GM18868 (cell line): ENCODE results near the gene IRF7.

Experiments used
- ATAC-seq: cut with Tn5 transposase; IDR thresholded peaks from one replicate; pipeline ENCODE4 v1.9.1; 2021; ENCODE audit warnings: mild to moderate bottlenecking, moderate library complexity; ENCODE audit not compliant: unreplicated experiment

IRF7 gene

DNA sequence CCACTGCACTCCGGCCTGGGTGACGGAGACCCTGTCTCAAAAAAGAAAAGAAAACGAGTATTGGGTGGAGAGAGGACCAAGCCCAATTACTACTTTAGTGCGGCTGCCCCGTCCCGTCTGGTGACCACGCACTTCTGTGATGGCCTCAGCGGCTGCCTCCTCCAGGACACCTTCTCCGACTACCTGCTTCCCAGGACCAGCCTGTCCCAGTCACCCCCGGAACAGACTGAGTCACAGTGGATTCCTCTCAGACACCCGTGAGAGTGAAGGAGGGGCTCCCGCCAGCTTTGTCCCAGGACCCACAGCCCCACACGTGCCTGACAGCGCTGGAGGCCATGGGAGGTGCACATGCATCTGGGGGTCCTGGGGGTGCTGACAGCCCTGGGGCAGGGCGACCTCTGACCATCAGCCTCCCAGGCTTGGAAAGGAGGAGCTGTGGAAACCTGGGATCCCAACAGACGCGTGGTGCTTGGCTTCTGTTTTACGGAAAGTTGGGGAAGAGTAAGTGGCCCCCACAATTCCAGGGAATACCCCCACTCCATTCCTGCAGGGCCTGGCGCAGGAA is 26.1 kb upstream of the IRF7 start:
- no peak for ATAC-seq

DNA sequence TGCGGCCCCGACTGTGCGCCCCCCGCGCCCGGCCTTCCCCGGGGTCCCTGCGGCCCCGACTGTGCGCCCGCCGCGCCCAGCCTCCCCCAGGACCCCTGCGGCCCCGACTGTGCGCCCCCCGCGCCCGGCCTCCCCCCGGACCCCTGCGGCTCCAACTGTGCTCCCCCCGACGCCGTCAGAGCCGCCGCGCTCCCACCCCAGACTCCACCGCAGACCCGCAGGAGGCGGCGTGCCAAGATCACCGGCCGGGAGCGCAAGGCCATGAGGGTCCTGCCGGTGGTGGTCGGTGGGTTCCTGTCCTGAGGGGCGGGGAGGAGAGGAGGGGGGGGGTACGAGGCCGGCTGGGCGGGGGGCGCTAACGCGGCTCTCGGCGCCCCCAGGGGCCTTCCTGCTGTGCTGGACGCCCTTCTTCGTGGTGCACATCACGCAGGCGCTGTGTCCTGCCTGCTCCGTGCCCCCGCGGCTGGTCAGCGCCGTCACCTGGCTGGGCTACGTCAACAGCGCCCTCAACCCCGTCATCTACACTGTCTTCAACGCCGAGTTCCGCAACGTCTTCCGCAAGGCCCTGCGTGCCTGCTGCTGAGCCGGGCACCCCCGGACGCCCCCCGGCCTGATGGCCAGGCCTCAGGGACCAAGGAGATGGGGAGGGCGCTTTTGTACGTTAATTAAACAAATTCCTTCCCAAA is 24.4 kb upstream of the IRF7 start:
- no peak for ATAC-seq

DNA sequence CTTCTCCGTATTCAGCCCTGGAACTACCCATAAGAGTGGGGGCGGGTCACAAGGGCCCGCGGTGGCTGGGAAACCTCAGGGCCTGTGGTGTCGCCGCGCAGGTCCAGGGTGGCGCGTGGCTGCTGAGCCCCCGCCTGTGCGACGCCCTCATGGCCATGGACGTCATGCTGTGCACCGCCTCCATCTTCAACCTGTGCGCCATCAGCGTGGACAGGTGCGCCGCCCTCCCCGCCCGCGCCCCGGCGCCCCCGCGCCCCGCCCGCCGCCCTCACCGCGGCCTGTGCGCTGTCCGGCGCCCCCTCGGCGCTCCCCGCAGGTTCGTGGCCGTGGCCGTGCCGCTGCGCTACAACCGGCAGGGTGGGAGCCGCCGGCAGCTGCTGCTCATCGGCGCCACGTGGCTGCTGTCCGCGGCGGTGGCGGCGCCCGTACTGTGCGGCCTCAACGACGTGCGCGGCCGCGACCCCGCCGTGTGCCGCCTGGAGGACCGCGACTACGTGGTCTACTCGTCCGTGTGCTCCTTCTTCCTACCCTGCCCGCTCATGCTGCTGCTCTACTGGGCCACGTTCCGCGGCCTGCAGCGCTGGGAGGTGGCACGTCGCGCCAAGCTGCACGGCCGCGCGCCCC is 23.7 kb upstream of the IRF7 start:
- ATAC-seq: no peak

DNA sequence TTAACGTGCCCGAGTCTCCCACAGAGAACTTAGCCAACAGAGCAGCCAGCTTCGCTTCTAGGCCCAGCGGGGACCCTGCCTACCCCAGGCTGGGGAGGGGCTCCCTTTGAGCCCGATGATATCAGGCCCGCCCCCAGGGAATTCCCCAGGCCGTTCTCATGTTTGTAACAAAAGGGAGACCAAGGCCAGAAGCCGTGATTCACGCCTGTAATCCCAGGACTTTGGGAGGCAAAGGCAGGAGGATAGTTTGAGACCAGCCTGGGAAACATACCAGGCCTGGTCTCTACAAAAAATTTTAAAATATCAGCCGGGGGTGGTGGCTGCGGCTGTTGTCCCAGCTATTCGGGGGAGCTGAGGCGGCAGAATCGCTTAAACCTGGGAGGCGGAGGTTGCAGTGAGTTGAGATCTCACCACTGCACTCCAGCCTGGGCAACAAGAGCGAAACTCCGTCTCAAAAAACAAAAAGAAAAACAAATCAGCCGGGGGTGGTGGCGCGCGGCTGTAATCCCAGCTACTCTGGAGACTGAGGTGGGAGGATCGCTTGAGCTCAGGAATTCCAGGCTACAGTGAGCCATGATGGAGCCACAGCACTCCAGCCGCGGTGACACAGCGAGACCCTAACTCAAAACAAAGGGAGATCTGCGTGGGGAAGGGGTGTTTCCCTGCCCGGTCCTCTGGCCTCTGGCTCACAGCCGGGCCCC is 23.0 kb upstream of the IRF7 start:
- ATAC-seq: no peak

DNA sequence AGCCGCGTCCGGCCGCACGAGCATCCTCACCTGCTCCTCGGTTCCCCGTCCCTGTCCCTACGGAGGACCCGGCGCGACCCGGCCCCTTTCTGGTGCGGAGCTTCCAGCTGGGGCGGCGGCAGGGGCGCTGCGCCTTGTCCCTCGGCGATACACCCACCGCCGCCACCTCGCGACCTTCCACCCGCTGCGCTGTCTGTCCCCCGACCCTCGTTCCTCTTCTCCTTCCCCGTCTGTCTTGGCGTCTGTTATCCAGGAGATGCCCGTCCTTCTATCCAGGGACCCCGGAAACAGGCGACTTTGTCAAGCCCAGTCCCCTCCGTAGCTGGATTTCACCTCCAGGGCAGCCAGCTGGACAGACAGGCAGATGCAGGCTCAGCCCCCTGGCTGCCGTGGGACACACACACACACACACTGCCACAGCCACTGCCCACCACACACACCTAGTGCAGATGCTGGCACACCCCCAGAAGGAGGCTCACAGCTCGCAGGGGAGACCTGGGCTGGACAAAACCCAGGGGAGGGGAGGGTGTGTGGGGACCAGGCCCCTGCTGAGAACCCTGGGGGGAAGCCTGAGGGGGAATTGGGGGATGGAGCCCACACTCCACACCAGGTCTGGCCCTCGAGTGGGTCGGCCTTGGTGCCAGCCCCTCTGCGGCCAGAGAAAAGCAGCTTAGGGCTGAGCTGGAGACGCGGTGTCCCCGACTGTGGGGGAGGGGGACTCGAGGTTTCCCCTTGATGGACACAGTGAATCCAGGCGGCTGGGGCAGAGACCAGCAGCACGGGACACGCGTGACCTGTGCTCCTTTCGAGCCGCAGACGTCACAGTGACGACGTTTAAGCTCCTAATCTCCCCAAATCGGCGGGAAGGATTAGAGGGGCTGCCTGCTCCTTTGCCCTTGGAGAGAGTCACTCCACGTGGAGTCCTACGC is 22.1 kb upstream of the IRF7 start:
- no peak for ATAC-seq

DNA sequence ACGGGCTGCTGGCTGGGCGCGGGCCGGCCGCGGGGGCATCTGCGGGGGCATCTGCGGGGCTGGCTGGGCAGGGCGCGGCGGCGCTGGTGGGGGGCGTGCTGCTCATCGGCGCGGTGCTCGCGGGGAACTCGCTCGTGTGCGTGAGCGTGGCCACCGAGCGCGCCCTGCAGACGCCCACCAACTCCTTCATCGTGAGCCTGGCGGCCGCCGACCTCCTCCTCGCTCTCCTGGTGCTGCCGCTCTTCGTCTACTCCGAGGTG is 21.5 kb upstream of the IRF7 start:
- ATAC-seq: no peak

DNA sequence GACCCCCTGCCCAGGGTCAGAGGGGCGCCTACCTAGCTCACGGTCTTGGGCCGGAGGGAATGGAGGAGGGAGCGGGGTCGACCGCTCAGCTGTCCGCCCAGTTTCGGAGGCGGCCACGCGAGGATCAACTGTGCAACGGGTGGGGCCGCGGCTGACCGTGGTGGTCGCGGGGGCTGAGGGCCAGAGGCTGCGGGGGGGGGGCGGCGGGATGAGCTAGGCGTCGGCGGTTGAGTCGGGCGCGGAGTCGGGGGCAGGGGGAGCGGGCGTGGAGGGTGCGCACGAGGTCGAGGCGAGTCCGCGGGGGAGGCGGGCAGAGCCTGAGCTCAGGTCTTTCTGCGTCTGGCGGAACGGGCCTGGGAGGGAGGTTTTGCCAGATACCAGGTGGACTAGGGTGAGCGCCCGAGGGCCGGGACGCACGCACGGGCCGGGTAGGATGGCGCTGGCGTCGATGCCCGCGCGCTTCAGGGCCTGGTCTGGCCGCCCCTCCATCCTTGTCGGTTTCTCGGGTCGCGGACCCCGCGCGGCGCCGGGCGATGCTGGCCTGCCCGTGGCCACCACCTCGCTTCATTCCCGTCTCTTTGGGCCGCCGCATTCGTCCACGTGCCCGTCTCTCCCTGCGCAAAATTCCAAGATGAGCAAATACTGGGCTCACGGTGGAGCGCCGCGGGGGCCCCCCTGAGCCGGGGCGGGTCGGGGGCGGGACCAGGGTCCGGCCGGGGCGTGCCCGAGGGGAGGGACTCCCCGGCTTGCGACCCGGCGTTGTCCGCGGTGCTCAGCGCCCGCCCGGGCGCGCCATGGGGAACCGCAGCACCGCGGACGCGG is 21.0 kb upstream of the IRF7 start, which contains the start of gene DRD4:
DRD4 (plus strand) TSS at position 759 of the 822 bp plus-strand sequence; CDS start at position 795, 36 bp downstream.
- ATAC-seq: no peak

DNA sequence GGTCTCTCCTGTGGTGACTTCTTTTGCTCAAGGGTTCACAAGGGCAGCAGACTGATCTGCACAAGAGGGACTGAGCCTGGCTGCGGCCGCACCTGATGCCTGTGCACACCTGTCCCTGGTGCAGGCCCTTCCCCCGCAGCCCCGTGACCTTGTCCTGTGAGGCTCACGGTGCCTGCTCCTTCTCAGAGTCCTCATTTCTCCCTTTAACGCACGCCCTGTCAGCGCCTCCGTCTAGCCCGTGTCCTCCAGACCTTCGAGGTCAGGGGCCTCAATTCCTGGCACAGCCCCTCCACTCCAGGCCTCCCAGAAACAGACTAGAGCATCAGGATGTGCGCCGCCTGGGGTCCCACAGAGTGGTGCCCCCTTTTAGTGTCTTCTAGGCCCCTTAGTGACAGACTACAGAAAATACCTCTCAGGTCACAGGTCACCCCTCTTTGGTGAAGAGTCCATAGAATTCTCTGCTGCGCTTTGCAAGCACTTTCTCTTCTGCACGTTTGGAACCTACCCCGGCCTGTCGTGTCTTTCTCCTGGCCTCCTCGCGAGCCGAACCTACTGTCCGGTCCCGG is 20.3 kb upstream of the IRF7 start:
- no peak for ATAC-seq

DNA sequence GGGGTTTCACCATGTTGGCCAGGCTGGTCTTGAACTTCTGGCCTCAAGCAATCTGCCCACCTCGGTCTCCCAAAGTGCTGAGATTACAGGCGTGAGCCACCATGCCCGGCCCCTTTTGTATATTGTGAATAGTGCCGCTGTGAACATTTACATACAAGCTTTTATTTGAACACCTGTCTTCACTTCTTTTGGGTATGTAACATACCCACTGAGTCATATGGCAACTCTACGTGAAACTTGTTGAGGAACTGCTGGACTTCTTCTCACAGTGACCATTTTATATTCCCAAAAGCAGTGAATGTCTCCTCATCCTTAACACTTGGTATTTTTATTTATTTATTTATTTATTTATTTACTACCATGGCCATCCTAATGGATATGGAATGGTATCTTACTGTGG is 15.1 kb upstream of the IRF7 start:
- ATAC-seq: no peak

DNA sequence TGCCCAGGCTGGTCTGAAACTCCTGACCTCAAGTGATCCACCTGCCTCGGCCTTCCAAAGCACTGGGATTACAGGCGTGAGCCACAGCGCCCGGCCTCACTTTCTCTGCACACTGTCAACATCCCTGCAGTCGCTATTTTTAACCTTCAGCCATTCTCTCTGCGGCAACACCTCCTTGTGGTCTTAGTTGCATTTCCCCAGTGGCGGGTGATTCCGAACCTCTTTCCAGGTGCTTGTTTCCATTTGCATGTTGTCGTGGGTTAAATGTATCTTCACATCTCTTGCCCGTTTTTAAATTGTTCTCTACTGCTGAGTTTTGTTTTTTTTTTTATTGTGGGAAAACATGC is 13.5 kb upstream of the IRF7 start:
- no peak for ATAC-seq

DNA sequence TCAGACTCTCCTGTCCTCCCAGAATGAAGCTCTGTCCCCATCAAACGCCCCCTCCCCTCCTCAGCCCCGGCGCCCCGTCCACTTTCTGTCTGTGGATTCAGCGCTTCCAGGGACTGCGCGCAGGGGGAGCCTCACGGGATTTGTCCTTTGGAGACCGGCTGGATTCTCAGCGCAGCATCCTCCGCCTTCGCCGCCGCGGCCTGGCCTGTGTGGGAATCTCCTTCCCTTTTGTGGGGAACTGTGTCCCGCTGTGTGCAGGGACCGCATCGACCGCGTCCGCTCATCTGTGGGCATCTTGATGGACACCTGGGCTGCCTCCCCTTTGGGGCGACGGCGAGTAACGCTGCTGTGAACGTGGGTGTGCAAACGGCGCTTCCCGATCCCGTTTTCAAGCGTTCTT is 12.3 kb upstream of the IRF7 start:
- ATAC-seq: no peak

DNA sequence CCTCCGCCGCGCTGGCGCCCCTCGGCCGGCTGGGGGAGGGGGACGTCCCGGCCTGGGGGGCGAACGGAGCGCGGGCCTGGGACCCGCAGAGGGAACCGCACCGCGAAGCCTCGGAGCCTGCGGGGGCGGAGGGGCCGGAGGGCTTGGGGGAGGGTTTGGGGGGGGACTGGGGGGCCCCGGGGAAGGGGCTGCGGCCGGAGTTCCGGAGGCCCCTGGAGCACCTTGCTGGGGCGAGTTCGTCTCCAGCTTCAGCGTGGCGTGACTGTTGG is 11.5 kb upstream of the IRF7 start:
- ATAC-seq: no peak

DNA sequence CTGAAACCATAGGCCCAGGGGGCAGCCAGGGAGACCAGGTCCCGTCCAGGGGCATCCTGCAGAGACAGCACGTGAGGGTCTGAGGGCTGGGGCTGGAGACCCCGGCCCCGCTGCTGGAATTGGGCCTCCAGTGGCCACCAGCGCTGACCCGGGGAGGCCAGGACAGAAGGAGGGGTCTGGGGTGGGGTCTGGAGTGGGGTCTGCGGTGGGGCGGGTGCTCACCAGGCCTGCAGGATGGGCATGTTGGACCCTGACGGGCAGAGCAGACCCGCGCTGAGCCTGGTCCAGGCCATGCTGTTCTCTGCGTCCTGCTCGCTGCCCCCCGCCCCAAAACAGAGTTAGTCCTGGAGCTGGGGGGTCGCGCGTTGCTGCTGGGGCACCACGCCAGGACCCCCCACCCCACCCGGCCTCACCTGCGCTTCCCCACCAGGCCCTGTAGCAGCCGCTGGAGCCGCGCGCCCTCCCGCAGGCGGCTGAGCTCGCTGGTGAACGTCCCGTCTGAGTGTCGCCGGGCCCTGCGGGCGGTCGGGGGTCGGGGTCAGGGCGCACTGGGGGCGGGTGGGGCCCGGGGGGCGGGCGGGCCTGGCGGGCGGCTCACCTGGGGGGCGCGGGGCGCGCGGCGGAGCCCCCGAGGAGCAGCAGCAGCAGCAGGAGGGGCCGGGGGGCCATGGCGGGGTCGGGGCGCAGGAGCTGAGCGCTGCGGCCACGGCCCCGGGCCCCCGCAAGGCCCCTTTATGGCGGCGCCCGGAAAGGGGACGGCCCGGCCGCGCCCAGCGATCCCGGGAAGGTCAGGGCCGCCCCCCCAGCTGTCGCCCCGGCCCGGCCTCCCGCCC is 10.9 kb upstream of the IRF7 start, which contains the start of gene SCT:
SCT (minus strand) TSS at position 707 of the 833 bp plus-strand sequence; CDS start at position 669, 38 bp downstream.
- ATAC-seq: no peak

DNA sequence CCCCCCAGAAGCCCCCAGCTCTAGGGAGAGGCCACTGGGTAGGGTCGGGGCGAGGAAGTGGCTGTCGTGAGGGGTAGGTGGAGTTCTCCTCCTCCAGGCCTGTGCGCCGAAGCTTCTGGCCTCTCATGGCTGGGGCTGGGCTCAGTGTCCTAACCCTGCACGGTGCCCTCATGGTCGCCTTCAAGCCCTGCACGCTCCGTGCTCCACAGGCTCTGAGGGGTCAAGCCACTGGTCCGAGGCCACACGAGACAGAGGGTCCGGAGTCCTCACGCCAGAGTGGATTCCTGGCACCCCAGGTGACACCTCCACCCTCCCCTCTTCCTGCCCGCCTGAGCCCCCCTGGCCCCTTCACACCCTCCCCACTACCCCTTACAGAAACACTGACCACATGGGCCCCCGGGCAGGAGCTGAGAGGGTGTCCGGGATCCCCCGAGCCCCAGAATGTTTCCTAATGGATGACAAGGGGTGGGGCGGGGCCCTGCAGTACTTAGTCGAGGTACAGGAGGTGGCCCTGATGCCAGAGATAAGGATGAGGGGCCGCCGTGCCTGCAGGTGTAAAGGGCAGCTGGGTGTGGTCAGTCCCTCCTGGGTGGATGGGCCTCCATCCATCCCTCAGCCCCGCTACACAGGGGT is 10.0 kb upstream of the IRF7 start:
- no peak for ATAC-seq

DNA sequence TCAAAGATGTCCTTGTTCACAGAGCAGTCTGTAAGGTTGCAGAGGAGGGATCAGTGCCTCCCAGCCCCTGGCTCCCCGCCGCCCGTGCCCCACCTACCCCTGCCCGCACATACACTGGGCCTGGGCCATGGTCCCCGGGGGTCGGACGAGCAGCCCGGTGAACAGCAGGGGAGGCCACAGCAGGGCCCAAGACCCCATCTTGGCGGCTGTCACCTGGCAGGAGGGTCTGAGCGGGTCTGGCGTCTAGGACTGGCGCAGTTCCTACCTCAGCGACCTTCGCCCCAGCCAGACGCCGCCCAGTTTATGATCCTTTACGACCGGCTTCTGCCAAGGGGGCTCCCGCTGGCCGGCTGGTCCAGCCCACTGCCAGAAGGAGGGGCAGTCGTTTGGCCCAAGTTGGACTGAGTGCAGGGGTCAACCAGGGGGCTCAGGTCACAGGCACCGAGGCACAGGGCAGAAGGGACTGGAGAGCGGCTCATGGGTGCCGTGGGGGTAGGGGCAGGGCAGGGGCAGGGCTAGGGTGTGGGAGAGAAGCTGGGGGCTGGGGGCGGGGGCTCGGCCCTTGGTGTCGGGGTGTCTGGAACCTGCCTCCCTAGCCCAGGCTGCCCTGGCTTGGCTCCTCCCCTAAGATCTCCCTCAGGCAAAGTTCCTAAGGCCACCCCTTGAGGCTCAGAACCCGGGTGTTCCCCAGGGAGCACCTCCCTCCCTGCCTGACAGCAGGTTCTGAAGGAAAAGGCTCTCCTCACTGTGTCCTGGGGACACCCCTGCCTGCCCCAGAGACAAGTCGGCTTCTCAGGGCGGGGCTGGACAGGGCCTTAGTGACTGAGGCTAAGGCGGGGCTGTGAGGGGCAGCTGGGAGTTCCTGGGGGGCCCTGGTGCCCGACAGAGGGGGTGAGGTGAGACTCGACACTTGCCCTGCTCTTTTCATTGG is 9.2 kb upstream of the IRF7 start, which contains the start of gene CDHR5:
CDHR5 (minus strand) TSS at position 251 of the 931 bp plus-strand sequence; CDS start at position 198, 53 bp downstream.
- no peak for ATAC-seq

DNA sequence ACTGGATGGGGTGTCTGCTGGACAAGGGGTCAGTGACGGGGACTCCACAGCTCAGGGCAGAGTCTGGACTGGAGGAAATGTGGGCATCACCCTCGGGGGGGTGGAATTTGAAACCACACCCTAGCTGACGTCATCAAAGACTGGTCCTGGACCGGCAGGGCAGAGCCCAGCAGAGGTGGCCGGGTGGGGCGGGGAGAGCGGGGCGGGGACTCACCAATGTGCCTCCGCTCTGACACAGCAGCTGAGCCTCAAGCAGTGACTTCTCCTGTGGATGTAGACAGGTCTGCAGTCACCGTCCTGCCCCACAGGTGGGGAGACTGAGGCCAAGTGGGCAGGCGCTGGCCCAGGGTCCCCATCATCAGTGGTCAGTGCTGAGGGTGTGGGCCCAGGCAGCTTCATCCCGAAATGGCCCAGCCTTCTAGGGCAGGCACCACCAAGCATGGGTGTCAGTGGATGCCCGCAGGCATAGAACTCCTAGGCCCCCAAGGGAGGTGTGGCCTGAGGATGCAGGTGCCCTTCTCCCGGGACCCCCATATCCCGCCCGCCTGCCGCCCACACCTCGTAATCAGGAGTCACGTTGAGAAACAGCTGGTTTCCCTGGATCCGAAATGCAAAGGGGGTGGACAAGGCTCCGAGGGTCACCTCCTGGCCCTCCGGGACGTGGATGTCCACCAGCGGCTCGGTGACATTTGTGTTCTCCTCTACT is 8.4 kb upstream of the IRF7 start:
- no peak for ATAC-seq

DNA sequence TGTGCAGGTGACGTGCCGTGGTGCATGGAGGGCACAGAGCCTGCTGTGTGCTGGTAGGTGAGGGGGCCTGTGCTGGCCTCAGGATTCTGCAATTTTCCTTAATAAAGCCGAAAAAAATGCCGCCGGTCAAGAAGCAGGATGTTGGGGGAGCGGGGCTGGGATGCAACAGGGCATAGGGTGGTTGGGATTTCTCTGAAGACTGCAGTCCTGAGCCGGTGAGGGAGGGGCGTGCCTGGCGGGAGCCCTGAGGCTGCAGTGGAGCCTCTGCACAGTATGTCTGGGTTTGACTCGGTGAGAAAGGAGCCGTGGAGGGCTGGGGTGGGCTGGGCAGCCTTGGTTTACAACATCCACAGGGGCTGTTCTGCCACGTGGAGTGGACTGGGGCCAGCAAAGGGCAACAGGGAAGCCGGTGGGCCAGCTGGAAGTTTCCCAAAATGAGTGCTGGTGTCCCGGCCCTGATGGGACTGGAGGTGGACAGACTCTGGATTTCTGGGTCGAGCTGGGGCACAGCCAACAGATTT is 7.7 kb upstream of the IRF7 start:
- no peak for ATAC-seq
